AG10803 (cell line): ENCODE data around the gene VSIG8.

ENCODE experiments used
- DNase-seq: peaks from one replicate; pipeline ENCODE4 v3.0.0; 2010; ENCODE audit warnings: low read depth
- H3K4me3 ChIP-seq: 2 replicates; pipeline ENCODE4 v1.5.1; 2011; ENCODE audit warnings: mild to moderate bottlenecking, low read length, control low read depth
- TF ChIP-seq, protein P1 (sequence below): conservative IDR thresholded peaks from 2 replicates; pipeline ENCODE4 v1.5.1; 2011; ENCODE audit warnings: mild to moderate bottlenecking, low read length, control low read depth, inconsistent platforms

VSIG8 gene

DNA sequence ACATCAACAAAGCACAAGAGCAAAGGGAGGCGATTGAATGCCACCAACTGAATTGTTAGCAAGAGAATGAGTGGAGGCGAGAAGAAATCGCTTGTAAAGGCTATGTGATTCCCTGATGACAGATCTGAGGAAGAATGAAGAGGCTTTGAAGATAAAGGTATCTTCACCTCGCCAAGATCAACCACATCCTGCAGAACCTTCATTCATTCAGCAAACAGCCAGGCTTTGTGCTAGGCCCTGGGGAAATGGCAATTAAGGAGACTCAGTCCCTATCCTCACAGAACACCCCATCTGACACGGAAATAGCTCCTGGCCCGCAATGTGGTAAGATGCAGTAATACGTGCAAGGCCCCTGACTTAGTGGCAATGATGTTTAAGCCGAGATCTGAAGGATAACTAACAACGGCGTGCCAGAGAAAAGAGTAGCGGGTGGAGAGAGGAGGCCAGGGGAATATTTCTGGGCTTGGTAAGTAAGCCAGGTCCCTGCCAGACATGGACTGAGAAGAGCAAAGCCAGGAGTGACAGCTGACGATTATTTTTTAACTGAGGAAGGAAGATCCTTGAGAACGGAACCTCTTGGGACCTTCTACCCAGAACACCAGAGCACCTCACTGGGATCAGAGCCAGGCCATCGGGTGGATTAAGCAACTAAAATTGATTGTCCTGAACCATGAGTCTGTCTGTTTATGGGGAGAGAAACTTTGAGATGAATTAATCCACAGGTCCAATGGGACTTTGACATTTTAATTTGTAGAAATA is 4.6 kb upstream of the VSIG8 start:
- TF ChIP-seq, protein P1, sequence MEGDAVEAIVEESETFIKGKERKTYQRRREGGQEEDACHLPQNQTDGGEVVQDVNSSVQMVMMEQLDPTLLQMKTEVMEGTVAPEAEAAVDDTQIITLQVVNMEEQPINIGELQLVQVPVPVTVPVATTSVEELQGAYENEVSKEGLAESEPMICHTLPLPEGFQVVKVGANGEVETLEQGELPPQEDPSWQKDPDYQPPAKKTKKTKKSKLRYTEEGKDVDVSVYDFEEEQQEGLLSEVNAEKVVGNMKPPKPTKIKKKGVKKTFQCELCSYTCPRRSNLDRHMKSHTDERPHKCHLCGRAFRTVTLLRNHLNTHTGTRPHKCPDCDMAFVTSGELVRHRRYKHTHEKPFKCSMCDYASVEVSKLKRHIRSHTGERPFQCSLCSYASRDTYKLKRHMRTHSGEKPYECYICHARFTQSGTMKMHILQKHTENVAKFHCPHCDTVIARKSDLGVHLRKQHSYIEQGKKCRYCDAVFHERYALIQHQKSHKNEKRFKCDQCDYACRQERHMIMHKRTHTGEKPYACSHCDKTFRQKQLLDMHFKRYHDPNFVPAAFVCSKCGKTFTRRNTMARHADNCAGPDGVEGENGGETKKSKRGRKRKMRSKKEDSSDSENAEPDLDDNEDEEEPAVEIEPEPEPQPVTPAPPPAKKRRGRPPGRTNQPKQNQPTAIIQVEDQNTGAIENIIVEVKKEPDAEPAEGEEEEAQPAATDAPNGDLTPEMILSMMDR, result no peak
- DNase-seq, result no peak

DNA sequence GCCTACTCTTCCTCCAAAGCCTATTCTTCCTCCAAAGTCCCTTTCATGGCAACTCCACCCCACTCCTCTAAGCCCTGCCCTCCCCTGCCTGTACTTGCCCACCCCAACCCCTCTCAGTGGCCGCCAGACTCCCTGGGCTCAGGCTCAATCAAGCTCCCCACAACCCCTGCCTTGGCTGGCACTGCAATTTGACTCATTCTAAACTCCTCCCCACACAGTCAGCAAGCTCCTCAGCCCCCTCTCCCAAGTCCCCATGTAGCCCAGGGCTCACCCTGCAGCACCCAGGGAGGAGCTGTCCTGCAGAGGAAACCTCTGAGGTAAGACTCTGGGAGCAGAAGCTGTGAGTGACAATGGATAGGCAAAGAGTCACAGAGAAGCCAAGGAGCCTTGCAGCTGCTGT is 3.6 kb upstream of the VSIG8 start:
- TF ChIP-seq, protein P1, result no peak
- no peak overlapping the region for H3K4me3 ChIP-seq
- DNase-seq, result no peak

More for the DNA sequence above, 4.6 kb upstream of the VSIG8 start:
- no peak overlapping the region for H3K4me3 ChIP-seq

DNA sequence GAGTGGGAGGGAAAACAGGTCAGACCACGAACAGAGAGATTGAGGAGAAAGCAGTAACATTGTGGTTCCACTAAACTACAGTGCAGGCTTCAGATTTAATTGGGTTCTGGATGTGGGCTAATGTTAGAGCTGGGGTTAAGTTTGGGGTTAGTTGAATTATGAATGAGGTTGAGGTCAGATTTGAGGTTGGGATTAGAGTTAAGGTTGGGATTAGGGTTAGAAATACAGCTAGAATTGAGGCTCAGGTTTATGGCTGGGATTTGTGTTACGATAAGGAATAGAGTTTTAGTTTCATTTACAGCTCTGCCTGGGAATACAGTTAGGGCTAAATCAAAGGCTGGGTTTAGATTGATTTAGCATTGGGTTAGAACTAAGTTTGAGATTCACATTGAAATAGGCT is 1.8 kb upstream of the VSIG8 start:
- no peak for DNase-seq
- no peak overlapping the region for H3K4me3 ChIP-seq
- TF ChIP-seq, protein P1, result no peak

DNA sequence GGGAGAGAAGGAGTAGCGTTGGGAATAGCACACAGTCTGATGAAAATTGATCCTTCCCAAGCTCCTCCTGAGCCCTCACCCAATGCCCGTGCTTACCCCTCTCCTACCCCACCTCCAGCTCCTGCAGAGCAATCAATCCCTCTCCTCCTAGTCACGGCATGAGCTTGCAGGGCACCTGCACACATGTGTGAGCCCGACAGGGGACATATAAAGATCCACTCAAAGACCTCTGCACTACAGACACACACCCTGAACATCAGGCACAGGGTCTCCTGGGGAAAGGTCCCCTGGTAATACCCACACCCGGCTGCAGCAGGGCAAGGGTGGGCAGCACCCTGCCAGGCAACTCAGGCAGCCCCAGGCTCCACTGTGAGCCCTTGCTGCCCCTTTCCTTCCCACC is 426 bp downstream of the VSIG8 start:
- H3K4me3 ChIP-seq, result no peak overlapping the region
- DNase-seq, result no peak
- TF ChIP-seq, protein P1, result no peak

DNA sequence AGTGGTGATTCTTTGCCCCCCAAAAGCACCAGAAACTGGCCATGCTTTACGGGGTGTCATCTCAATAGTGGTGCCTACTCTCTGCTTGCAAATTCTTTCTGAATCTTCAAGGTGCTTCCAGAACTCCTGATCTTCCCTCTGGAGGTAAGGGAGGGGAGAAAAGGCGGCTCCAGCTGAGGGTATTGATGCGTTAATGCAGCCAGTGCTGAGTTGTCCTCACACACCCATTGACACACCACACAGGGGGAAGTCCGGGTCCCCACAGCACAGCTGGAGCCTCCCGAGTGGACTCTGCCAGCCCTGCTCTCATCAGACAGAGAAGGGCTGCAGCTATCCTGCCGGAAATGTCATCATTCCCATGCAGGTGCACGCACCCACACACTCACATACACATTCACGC is 1.2 kb downstream of the VSIG8 start:
- DNase-seq, result no peak
- TF ChIP-seq, protein P1, result no peak

DNA sequence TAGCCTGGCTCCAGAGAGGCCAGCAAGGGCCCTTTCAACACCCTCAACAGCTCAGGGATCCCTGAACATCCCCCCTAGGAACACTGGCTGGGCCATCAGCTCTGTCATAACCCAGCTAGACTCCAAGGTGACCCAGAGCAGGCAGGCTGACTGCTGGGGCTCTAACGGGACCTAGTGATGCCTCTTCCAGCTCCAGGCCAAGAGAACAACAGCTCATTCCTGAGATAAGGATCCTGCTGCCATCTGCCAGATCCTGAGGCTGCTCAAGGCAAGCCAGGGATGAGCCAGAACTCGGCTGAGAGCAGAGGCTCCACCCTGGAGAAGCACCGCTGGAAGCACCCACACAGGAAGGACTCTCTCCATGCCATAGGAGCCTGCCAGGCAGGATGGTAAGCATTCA is 2.0 kb downstream of the VSIG8 start:
- no peak overlapping the region for H3K4me3 ChIP-seq
- TF ChIP-seq, protein P1, result no peak
- no peak for DNase-seq

More for the DNA sequence above, 1.2 kb downstream of the VSIG8 start:
- H3K4me3 ChIP-seq, result no peak overlapping the region

DNA sequence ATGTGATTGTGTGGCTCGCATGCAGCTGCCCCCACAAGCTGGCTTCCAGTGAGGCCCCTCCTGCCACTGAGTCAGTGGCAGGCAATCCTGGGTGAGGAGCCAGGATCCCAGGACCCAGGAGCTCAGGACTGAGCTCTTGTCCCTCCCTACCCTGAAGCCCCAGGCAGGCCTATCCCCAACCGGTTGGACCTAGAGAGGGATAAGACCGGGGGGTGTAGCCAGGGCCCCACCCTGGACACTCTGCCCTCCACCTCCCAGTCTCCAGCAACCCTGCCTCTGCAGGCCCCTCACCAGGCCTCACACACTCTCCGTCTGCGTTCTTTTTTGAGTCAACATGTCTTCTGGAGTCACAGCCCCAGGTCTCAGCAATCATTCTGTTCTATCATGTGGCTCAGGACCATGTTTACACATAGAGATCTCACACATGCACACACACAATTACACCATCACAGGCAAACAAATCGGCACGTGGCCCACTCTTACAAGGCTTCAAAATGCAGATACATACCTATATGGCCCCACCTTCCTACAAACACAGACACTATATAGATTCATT is 2.6 kb downstream of the VSIG8 start:
- no peak for DNase-seq
- H3K4me3 ChIP-seq, result no peak overlapping the region
- TF ChIP-seq, protein P1, result no peak
